Activated CD4-positive, alpha-beta T cell treated with anti-CD3 and anti-CD28 coated beads, Interleukin-10, Interleukin-2, amounts not matched to agents 100 ng/mL and 50 ng/mL, durations not matched to agents 16 hours and 8 hours (primary cell): ENCODE data around the gene MSH3.

Source experiments
- DNase-seq: peaks from one replicate; pipeline ENCODE4 v3.0.0-alpha.2; 2020

The MSH3 gene

GRCh38 chr5:80920333-80920732 lies 265.9 kb downstream of the MSH3 start:
- DNase-seq, result no peak

GRCh38 chr5:80921026-80921425 lies 266.6 kb downstream of the MSH3 start:
- no peak for DNase-seq

- DNase-seq, result no peak
Measured at GRCh38 chr5:80925931-80926330, 271.5 kb downstream of the MSH3 start.
